BLaER1 treated with 17β-estradiol and CSF1 and Interleukin-3, amounts not matched to agents 10 nM and 100 nM (cell line): Measurements from ENCODE around the gene UXS1.
A peak's percentile ranks its signal among the peaks of the same experiment; 100 is the strongest.

Experiments
- H3K27ac ChIP-seq, 11 experiments: shearing (Covaris generic); formaldehyde crosslinking; 2 replicates each; pipeline ENCODE4 v1.8.1; 2022
- H3K27me3 ChIP-seq, 11 experiments: shearing (Covaris generic); formaldehyde crosslinking; 2 replicates each; pipeline ENCODE4 v1.8.1; 2022
- H3K36me3 ChIP-seq, 11 experiments: shearing (Covaris generic); formaldehyde crosslinking; 2 replicates each; pipeline ENCODE4 v1.8.1; 2022
- H3K4me1 ChIP-seq, 10 experiments: shearing (Covaris generic); formaldehyde crosslinking; 2 replicates each; pipeline ENCODE4 v1.8.1; 2022
- H3K4me2 ChIP-seq, 11 experiments: shearing (Covaris generic); formaldehyde crosslinking; 2 replicates each; pipeline ENCODE4 v1.8.1; 2022
- H3K4me3 ChIP-seq, 10 experiments: shearing (Covaris generic); formaldehyde crosslinking; 2 replicates each; pipeline ENCODE4 v1.8.1; 2022
- H3K9ac ChIP-seq, 11 experiments: shearing (Covaris generic); formaldehyde crosslinking; 2 replicates each; pipeline ENCODE4 v1.8.1; 2022
- H3K9me3 ChIP-seq, 11 experiments: shearing (Covaris generic); formaldehyde crosslinking; replicated peaks in 1 of 11; 2 replicates each; pipeline ENCODE4 v1.8.1; 2022
- H4K20me1 ChIP-seq, 11 experiments: shearing (Covaris generic); formaldehyde crosslinking; 2 replicates each; pipeline ENCODE4 v1.8.1; 2022
- Cebpa-rat ChIP-seq, 11 experiments: shearing (Covaris generic); IDR thresholded peaks; 2 replicates each; pipeline ENCODE4 v1.8.1; 2022

Gene UXS1

DNA sequence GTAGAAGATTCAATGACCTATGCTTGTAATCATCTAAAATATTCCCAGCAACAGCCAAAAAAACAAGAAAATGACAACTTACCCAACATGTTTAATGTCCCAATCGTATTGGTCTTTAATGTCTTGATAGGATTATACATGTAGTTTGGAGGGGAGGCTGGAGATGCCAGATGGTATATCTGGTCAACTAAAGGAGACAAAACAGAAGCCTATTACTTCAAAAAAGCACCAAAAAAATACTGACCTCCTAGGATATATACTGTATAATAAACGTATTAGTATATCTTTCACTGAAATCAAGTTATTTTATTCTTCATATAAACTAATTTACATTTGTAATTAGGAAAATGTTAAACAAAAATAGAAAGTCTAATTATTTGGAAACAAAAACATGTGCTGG is 64.5 kb downstream of the UXS1 start:
- H3K27me3 ChIP-seq: no peaks in the 10 kb centered on the region
- H3K9ac ChIP-seq: no peak overlapping the region
- H3K9me3 ChIP-seq: no peaks in the 10 kb centered on the region
- no peak for TF ChIP-seq Cebpa-rat (IDR thresholded peaks at IDR 0.05)
- peaks cover 7 to 20% (median 17%) of the 10 kb centered on the region in 10 experiments; a peak in 18 of 20 replicates for H3K4me1 ChIP-seq
- peaks cover 0 to 63% (median 50%) of the 10 kb centered on the region in 11 experiments; a peak in 18 of 22 replicates for H4K20me1 ChIP-seq
- H3K4me2 ChIP-seq: peak overlapping the region in 5 of 11 experiments; percentile 8 to 73 (median 48); a peak in 8 of 22 replicates
- no peak overlapping the region for H3K4me3 ChIP-seq
- H3K36me3 ChIP-seq: peaks cover 32 to 61% (median 59%) of the 10 kb centered on the region in 11 experiments
- H3K27ac ChIP-seq: no peak overlapping the region

DNA sequence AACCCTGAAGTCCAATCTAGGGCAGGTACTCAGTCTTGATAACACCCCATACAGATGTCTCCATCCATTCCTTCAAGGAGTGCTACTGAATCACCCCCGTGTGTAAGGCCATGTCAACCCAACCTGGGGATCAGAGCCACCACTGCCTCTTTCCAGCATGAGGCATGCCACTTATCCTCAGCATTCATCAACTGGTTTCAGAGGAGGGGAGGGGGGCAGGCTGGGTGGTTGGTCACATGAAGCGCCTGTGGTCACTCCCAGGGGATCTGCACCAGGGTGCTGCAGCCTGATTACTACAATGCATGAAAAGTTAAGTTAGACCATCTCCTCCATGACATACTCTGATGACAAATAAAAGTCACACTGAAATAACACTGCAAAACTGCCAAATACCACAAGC is 65.0 kb downstream of the UXS1 start:
- TF ChIP-seq Cebpa-rat (IDR thresholded peaks at IDR 0.05): no peak
- H3K4me2 ChIP-seq: peak overlapping the region in 5 of 11 experiments; percentile 8 to 73 (median 39); a peak in 8 of 22 replicates
- no peak overlapping the region for H3K9ac ChIP-seq

DNA sequence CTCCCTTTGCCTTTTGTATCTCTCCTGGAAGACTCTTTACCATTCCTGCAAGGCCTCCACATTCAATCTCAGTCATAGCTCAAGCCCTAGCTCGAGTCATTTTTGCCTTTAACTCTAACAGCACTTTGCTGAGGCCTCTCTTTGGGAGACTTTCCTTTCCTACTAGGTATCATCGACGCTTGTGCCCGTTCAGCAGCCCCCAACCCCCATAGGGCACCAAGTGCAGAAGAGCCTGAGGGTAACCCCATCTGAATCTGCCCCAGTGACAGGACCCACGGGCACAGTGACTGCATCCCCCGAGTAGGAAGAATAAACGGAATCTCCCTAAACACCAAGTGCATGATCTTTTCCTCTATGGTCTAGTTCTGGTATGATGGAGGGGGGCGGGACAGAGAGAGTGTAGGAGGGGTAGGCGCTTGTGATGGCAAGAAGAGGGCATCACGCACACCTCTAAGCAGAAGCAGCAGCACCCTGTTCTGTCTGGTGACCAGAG is 66.3 kb downstream of the UXS1 start:
- Histone ChIP-seq H3K9me3 (no peaks in the 10 kb centered on the region), H3K36me3 (peaks cover 49 to 79% (median 77%) of the 10 kb centered on the region in 11 experiments), H4K20me1 (peaks cover 0 to 76% (median 52%) of the 10 kb centered on the region in 11 experiments; a peak in 18 of 22 replicates), H3K4me2 (no peak overlapping the region), H3K4me1 (peaks cover 7 to 20% (median 17%) of the 10 kb centered on the region in 10 experiments; a peak in 18 of 20 replicates), H3K4me3 (no peak overlapping the region), H3K27me3 (no peaks in the 10 kb centered on the region), H3K27ac (no peak overlapping the region), H3K9ac (no peak overlapping the region)
- no peak for TF ChIP-seq Cebpa-rat (IDR thresholded peaks at IDR 0.05)

More for the DNA sequence above, 65.0 kb downstream of the UXS1 start:
- Histone ChIP-seq H3K4me1 (peaks cover 7 to 20% (median 17%) of the 10 kb centered on the region in 10 experiments; a peak in 18 of 20 replicates), H3K27me3 (no peaks in the 10 kb centered on the region), H3K4me3 (no peak overlapping the region), H4K20me1 (peaks cover 0 to 68% (median 52%) of the 10 kb centered on the region in 11 experiments; a peak in 18 of 22 replicates), H3K9me3 (no peaks in the 10 kb centered on the region), H3K36me3 (peaks cover 36 to 66% (median 64%) of the 10 kb centered on the region in 11 experiments), H3K27ac (no peak overlapping the region)

GRCh38 chr2:106127282-106127771 is 66.8 kb downstream of the UXS1 start:
- no peaks in the 10 kb centered on the region for H3K27me3 ChIP-seq
- H3K9me3 ChIP-seq: no peaks in the 10 kb centered on the region
- no peak overlapping the region for H3K4me2 ChIP-seq
- H4K20me1 ChIP-seq: peaks cover 0 to 79% (median 53%) of the 10 kb centered on the region in 11 experiments; a peak in 18 of 22 replicates
- peaks cover 54 to 84% (median 82%) of the 10 kb centered on the region in 11 experiments for H3K36me3 ChIP-seq
- H3K9ac ChIP-seq: no peak overlapping the region
- TF ChIP-seq Cebpa-rat (IDR thresholded peaks at IDR 0.05): no peak
- H3K27ac ChIP-seq: no peak overlapping the region
- no peak overlapping the region for H3K4me3 ChIP-seq
- peaks cover 7 to 20% (median 17%) of the 10 kb centered on the region in 10 experiments; a peak in 18 of 20 replicates for H3K4me1 ChIP-seq

DNA sequence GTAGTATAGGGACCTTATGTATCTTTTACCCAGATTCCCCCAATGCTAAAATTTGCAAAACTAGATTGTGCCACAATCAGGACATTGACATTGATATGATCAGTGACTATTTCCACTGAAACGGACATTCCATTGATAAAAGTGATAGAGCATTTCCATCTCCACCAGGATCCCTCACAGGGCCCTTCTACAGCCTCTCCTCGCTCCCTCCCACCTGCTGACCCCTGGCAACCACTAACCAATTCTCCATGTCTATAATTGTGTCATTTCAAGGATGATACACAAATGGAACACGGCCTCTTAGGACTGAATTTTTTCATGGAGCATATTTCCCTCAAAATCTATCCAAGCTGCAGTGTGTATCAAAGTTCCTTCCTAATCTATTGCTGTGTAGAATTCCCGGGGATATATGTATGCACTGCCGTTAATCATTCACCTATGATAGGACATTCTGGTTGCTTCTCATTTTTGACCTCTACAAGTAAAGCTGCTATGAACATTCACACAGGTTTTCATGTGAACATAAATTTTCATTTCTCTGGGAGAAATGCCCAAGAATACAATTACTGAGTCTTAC is 67.3 kb downstream of the UXS1 start:
- H3K27ac ChIP-seq: no peak overlapping the region
- TF ChIP-seq Cebpa-rat (IDR thresholded peaks at IDR 0.05): no peak
- peaks cover 60 to 89% (median 87%) of the 10 kb centered on the region in 11 experiments for H3K36me3 ChIP-seq
- no peaks in the 10 kb centered on the region for H3K27me3 ChIP-seq
- no peak overlapping the region for H3K4me2 ChIP-seq
- no peaks in the 10 kb centered on the region for H3K9me3 ChIP-seq
- H3K4me3 ChIP-seq: no peak overlapping the region
- H3K9ac ChIP-seq: no peak overlapping the region
- H3K4me1 ChIP-seq: peaks cover 7 to 20% (median 17%) of the 10 kb centered on the region in 10 experiments; a peak in 18 of 20 replicates
- H4K20me1 ChIP-seq: peaks cover 0 to 84% (median 58%) of the 10 kb centered on the region in 11 experiments; a peak in 18 of 22 replicates

- Histone ChIP-seq H3K9me3 (no peaks in the 10 kb centered on the region), H3K4me3 (no peak overlapping the region), H4K20me1 (peaks cover 0 to 85% (median 63%) of the 10 kb centered on the region in 11 experiments; a peak in 18 of 22 replicates), H3K27me3 (no peaks in the 10 kb centered on the region), H3K4me2 (peak overlapping the region in 2 of 11 experiments; percentile 10 to 16; a peak in 1 of 22 replicates), H3K27ac (no peak overlapping the region), H3K9ac (no peak overlapping the region), H3K36me3 (peaks cover 65 to 94% (median 92%) of the 10 kb centered on the region in 11 experiments), H3K4me1 (peaks cover 7 to 20% (median 17%) of the 10 kb centered on the region in 10 experiments; a peak in 18 of 20 replicates)
- TF ChIP-seq Cebpa-rat (IDR thresholded peaks at IDR 0.05): no peak
Measured at GRCh38 chr2:106126295-106126694, 67.8 kb downstream of the UXS1 start.

DNA sequence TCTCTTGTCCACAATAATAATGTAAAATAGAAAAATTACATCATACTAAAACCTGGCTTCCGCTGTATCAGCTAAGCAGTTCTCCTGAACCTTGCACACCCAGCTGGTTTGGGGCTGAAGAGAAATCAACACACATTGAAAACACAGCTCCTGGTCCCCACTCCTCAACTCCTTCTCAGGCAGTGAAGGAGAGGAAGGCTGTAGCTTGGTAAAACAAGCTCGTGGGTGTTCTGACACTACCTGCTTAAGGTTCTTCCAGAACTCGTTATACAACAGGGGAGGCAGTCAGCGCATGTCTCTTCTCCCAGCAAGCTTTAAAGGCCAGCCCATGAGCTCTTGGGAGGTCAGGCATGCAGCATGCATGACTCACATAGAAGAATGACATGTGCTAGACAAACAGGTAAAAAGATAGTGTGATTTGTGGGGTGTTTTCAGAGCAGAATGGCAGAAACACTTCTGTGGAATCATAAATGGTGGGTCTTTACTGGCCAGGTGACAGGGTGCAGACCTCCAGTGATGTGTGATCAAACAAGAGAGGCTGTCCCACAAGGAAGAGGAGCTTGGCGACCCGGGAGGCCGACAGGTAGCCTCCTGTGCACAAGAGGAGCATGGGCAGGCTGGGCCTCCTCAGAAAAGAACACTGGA is 69.1 kb downstream of the UXS1 start:
- Histone ChIP-seq H3K4me1 (peaks cover 5 to 12% (median 10%) of the 10 kb centered on the region in 10 experiments; a peak in 18 of 20 replicates), H3K4me2 (no peak overlapping the region), H3K9me3 (no peaks in the 10 kb centered on the region), H3K27me3 (no peaks in the 10 kb centered on the region), H3K27ac (no peak overlapping the region), H3K36me3 (peaks cover 77 to 100% (median 98%) of the 10 kb centered on the region in 11 experiments), H3K4me3 (no peak overlapping the region), H3K9ac (no peak overlapping the region), H4K20me1 (peaks cover 0 to 88% (median 57%) of the 10 kb centered on the region in 11 experiments; a peak in 18 of 22 replicates)
- TF ChIP-seq Cebpa-rat (IDR thresholded peaks at IDR 0.05): no peak

DNA sequence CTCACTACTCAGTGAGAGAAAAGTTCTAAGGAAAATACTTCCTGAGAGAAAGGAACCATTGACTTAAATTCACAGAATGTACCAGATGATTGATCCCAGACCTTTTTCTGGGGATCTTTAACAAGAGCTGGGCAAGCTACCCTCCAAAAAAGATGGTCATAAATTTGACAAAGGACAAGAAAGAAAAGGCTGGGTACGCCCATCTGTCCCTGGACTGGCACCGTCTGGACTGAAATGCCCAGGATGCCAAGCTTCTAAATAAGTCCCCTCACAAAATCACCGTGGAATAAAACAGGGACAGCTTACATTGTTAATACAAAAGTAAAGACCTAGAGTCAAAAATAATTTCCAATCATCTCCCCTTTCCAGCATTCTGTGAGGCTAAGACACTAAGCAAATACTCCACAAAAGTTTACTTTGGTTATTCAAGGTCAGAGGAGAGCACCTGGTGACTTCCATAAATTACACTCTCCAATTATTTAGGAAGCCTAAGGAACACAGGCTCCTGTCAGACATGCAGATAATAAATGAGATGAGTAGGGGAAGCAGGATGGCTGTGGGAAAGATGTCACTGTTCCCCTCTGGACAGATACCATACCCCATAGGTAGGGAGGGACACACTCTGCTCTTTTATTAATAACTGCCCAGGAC is 69.9 kb downstream of the UXS1 start:
- no peaks in the 10 kb centered on the region for H3K27me3 ChIP-seq
- no peak overlapping the region for H3K4me3 ChIP-seq
- no peak overlapping the region for H3K9ac ChIP-seq
- no peaks in the 10 kb centered on the region for H3K9me3 ChIP-seq
- no peak overlapping the region for H3K4me2 ChIP-seq
- H3K36me3 ChIP-seq: peaks cover 80 to 100% (median 100%) of the 10 kb centered on the region in 11 experiments
- H4K20me1 ChIP-seq: peaks cover 0 to 88% (median 65%) of the 10 kb centered on the region in 11 experiments; a peak in 18 of 22 replicates
- TF ChIP-seq Cebpa-rat (IDR thresholded peaks at IDR 0.05): no peak
- H3K4me1 ChIP-seq: peaks cover 2 to 8% (median 4%) of the 10 kb centered on the region in 10 experiments; a peak in 16 of 20 replicates
- H3K27ac ChIP-seq: no peak overlapping the region
